Activated naive CD4-positive, alpha-beta T cell treated with anti-CD3 and anti-CD28 coated beads, Interleukin-2, amount 50 U/mL, for 16 hours (primary cell): Measurements from ENCODE around the gene IAH1.

Experiments used
- DNase-seq: peaks from one replicate; pipeline ENCODE4 v3.0.0-alpha.2; 2020

Gene IAH1

GRCh38 chr2:9535177-9535576 lies 60.8 kb downstream of the IAH1 start:
- DNase-seq: no peak

- DNase-seq: no peak
Measured at GRCh38 chr2:9536504-9536903, 62.2 kb downstream of the IAH1 start.

- no peak for DNase-seq
Measured at GRCh38 chr2:9538000-9538507, 63.7 kb downstream of the IAH1 start.
